GM19468 (cell line): ENCODE measurements around the gene EXOC3L1.

Source experiments
- ATAC-seq: cut with Tn5 transposase; IDR thresholded peaks from one replicate; pipeline ENCODE4 v1.9.1; 2021; ENCODE audit warnings: mild to moderate bottlenecking, moderate library complexity, moderate number of reproducible peaks; ENCODE audit not compliant: unreplicated experiment; ENCODE audit errors: extremely low read depth

EXOC3L1 gene

GRCh38 chr16:67166110-67166547, 23.8 kb downstream of the EXOC3L1 start:
- ATAC-seq, result no peak

GRCh38 chr16:67165121-67166078, 24.5 kb downstream of the EXOC3L1 start:
- no peak for ATAC-seq

GRCh38 chr16:67164599-67165061, 25.3 kb downstream of the EXOC3L1 start, which contains the start of gene HSF4:
Gene HSF4, plus strand, starts transcription at chr16:67164745. Its CDS starts 67 bp downstream, at chr16:67164812.
- no peak for ATAC-seq

- no peak for ATAC-seq
Observed at GRCh38 chr16:67163999-67164558, 25.9 kb downstream of the EXOC3L1 start.

GRCh38 chr16:67163164-67163998, 26.6 kb downstream of the EXOC3L1 start:
- ATAC-seq, result no peak

GRCh38 chr16:67162506-67163163, 27.3 kb downstream of the EXOC3L1 start:
- ATAC-seq, result no peak

GRCh38 chr16:67161595-67162058, 28.3 kb downstream of the EXOC3L1 start:
- no peak for ATAC-seq

GRCh38 chr16:67158637-67159600, 31.0 kb downstream of the EXOC3L1 start:
- ATAC-seq, result peak; percentile 13

- no peak for ATAC-seq
Observed at GRCh38 chr16:67157892-67158635, 31.9 kb downstream of the EXOC3L1 start.

- ATAC-seq, result no peak
Observed at GRCh38 chr16:67157106-67157748, 32.7 kb downstream of the EXOC3L1 start.

GRCh38 chr16:67156143-67156844, 33.6 kb downstream of the EXOC3L1 start:
- no peak for ATAC-seq

GRCh38 chr16:67155295-67156142, 34.4 kb downstream of the EXOC3L1 start:
- ATAC-seq, result no peak

GRCh38 chr16:67154578-67155294, 35.2 kb downstream of the EXOC3L1 start:
- ATAC-seq, result no peak

GRCh38 chr16:67151431-67152097, 38.4 kb downstream of the EXOC3L1 start:
- no peak for ATAC-seq
